Activated CD4-positive, alpha-beta T cell treated with anti-CD3 and anti-CD28 coated beads for 48 hours (primary cell): ENCODE data around the gene TEX51.

Experiments used
- DNase-seq: peaks from one replicate; pipeline ENCODE4 v3.0.0-alpha.2; 2020

TEX51 gene

GRCh38 chr2:126916744-126917143 lies 18.1 kb downstream of the TEX51 start:
- DNase-seq: no peak

GRCh38 chr2:126921066-126921465 lies 22.4 kb downstream of the TEX51 start:
- DNase-seq: no peak

- no peak for DNase-seq
Measured at GRCh38 chr2:126930970-126931590, 32.4 kb downstream of the TEX51 start.

GRCh38 chr2:126932529-126932928 lies 33.8 kb downstream of the TEX51 start:
- DNase-seq: no peak

- DNase-seq: no peak
Measured at GRCh38 chr2:126932966-126933710, 34.4 kb downstream of the TEX51 start.

GRCh38 chr2:126933711-126934091 lies 35.0 kb downstream of the TEX51 start:
- DNase-seq: no peak

- DNase-seq: no peak
Measured at GRCh38 chr2:126934809-126935208, 36.1 kb downstream of the TEX51 start.

- DNase-seq: no peak
Measured at GRCh38 chr2:126935774-126936173, 37.1 kb downstream of the TEX51 start.

- no peak for DNase-seq
Measured at GRCh38 chr2:126936219-126936723, 37.6 kb downstream of the TEX51 start.

GRCh38 chr2:126940331-126940730 lies 41.6 kb downstream of the TEX51 start:
- DNase-seq: no peak

GRCh38 chr2:126942427-126943203 lies 43.9 kb downstream of the TEX51 start:
- DNase-seq: no peak

- DNase-seq: no peak
Measured at GRCh38 chr2:126943612-126944348, 45.1 kb downstream of the TEX51 start.

- DNase-seq: no peak
Measured at GRCh38 chr2:126945118-126945517, 46.4 kb downstream of the TEX51 start.

- DNase-seq: no peak
Measured at GRCh38 chr2:126946318-126947102, 47.8 kb downstream of the TEX51 start.

- no peak for DNase-seq
Measured at GRCh38 chr2:126947103-126947429, 48.4 kb downstream of the TEX51 start.

- DNase-seq: no peak
Measured at GRCh38 chr2:126949775-126950174, 51.1 kb downstream of the TEX51 start.

- DNase-seq: no peak
Measured at GRCh38 chr2:126950504-126950903, 51.8 kb downstream of the TEX51 start.
